CD14-positive monocyte (primary cell): Measurements from ENCODE around the gene TMEM174. TPM values are rescaled to one million over a fixed set of nuclear protein-coding genes. Genes with fewer than 3 reads are reported as not detected.

Source experiments
- DNase-seq, 3 donors: peaks; one replicate each; pipeline ENCODE4 v3.0.0-alpha.2; 2011 to 2022
- H2AFZ ChIP-seq: 2 replicates; pipeline ENCODE4 v1.6.0; 2012; ENCODE audit warnings: mild to moderate bottlenecking, low read depth, low read length, inconsistent platforms; ENCODE audit not compliant: insufficient read depth, poor library complexity, severe bottlenecking
- H3K27ac ChIP-seq, 2 donors: 1 replicate in 1 of 2; 2 replicates in 1 of 2; pipeline ENCODE4 v1.5.1; 2012 to 2013; ENCODE audit warnings: low read length in 2 of 2, control low read depth in 1 of 2, inconsistent platforms in 1 of 2, low read depth in 1 of 2, mild to moderate bottlenecking in 1 of 2
- H3K27me3 ChIP-seq, 2 donors: one replicate each; pipeline versions ENCODE4 v1.6.0 to v1.6.1; 2011 to 2013; ENCODE audit warnings: low read length in 2 of 2; ENCODE audit not compliant: control insufficient read depth in 2 of 2, insufficient read depth in 2 of 2
- H3K36me3 ChIP-seq, 2 donors: replicated peaks in 1 of 2; 1 replicate in 1 of 2; 2 replicates in 1 of 2; pipeline versions ENCODE4 v1.5.1 to v1.6.1; 2012 to 2013; ENCODE audit warnings: low read length in 2 of 2, control low read depth in 1 of 2, inconsistent platforms in 1 of 2, mild to moderate bottlenecking in 1 of 2; ENCODE audit not compliant: insufficient read depth in 2 of 2, control insufficient read depth in 1 of 2
- H3K4me1 ChIP-seq, 2 donors: 1 replicate in 1 of 2; 2 replicates in 1 of 2; pipeline versions ENCODE4 v1.5.1 to v1.6.1; 2012 to 2013; ENCODE audit warnings: low read length in 2 of 2, control low read depth in 1 of 2, inconsistent platforms in 1 of 2, mild to moderate bottlenecking in 1 of 2, moderate library complexity in 1 of 2; ENCODE audit not compliant: insufficient read depth in 2 of 2, control insufficient read depth in 1 of 2
- H3K4me2 ChIP-seq: replicated peaks from 2 replicates; pipeline ENCODE3; 2012; ENCODE audit warnings: low read length, moderate library complexity, mild to moderate bottlenecking; ENCODE audit not compliant: poor library complexity, severe bottlenecking; ENCODE audit errors: extremely low read depth
- H3K4me3 ChIP-seq, 3 experiments: fragments of 200-600 bp in 1 of 3; sonication (generic) in 1 of 3; replicated peaks in 1 of 3; 1 replicate in 2 of 3; 2 replicates in 1 of 3; pipeline ENCODE4 v1.5.1; 2011 to 2013; ENCODE audit warnings: low read length in 3 of 3, mild to moderate bottlenecking in 3 of 3, control low read depth in 2 of 3, low read depth in 2 of 3, inconsistent platforms in 1 of 3, moderate library complexity in 1 of 3
- H3K79me2 ChIP-seq: 2 replicates; pipeline ENCODE4 v1.6.0; 2012; ENCODE audit warnings: mild to moderate bottlenecking, control low read depth, inconsistent platforms, low read length, moderate library complexity; ENCODE audit not compliant: insufficient read depth
- H3K9ac ChIP-seq: 2 replicates; pipeline ENCODE4 v1.6.0; 2017; ENCODE audit warnings: low read length, mild to moderate bottlenecking; ENCODE audit not compliant: insufficient read depth, poor library complexity, severe bottlenecking
- H3K9me3 ChIP-seq, 2 donors: replicated peaks in 1 of 2; 1 replicate in 1 of 2; 2 replicates in 1 of 2; pipeline versions ENCODE4 v1.5.1 to v1.6.1; 2012 to 2013; ENCODE audit warnings: low read length in 2 of 2, control low read depth in 1 of 2; ENCODE audit not compliant: control insufficient read depth in 1 of 2, insufficient read depth in 1 of 2
- H4K20me1 ChIP-seq: 2 replicates; pipeline ENCODE4 v1.6.0; 2012; ENCODE audit warnings: mild to moderate bottlenecking, low read length, control low read depth, moderate library complexity; ENCODE audit not compliant: insufficient read depth
- H3K27ac Mint-ChIP-seq, 7 donors: one replicate each; pipeline ENCODE4 v1.8.0; 2020; ENCODE audit warnings: mild to moderate bottlenecking in 7 of 7, mixed read lengths in 7 of 7, moderate library complexity in 6 of 7, inconsistent platforms in 2 of 7
- H3K27me3 Mint-ChIP-seq, 3 donors: one replicate each; pipeline ENCODE4 v1.8.0; 2021 to 2022; ENCODE audit warnings: low read depth in 3 of 3, mild to moderate bottlenecking in 3 of 3, mixed read lengths in 3 of 3, moderate library complexity in 3 of 3, inconsistent platforms in 1 of 3
- H3K36me3 Mint-ChIP-seq, 2 donors: one replicate each; pipeline ENCODE4 v1.8.0; 2020; ENCODE audit warnings: mixed read lengths in 2 of 2, inconsistent platforms in 1 of 2, mild to moderate bottlenecking in 1 of 2
- H3K4me1 Mint-ChIP-seq: one replicate; pipeline ENCODE4 v1.8.0; 2020; ENCODE audit warnings: mild to moderate bottlenecking, mixed read lengths
- H3K4me3 Mint-ChIP-seq, 2 donors: one replicate each; pipeline ENCODE4 v1.8.0; 2020; ENCODE audit warnings: mild to moderate bottlenecking in 2 of 2, mixed read lengths in 2 of 2, moderate library complexity in 1 of 2
- H3K9me3 Mint-ChIP-seq, 7 donors: one replicate each; pipeline ENCODE4 v1.8.0; 2020 to 2022; ENCODE audit warnings: mixed read lengths in 7 of 7, mild to moderate bottlenecking in 6 of 7, moderate library complexity in 6 of 7, inconsistent platforms in 2 of 7
- WGBS: methylation state at CpG from one replicate; pipeline ENCODE4 v1.1.5; 2013; ENCODE audit warnings: missing lambda C conversion rate; ENCODE audit not compliant: insufficient coverage; 5-methylcytosine and 5-hydroxymethylcytosine counted together
- intact Hi-C, 2 donors: fragments of 100-400 bp; cut with micrococcal nuclease; formaldehyde crosslinking; loops; one replicate each; pipeline versions ENCODE4 v1.15.0 to v1.15.1; 2023
- polyA plus RNA-seq, 3 donors: library from polyadenylated mRNA; depleted of rRNA in 1 of 3; unstranded in 2 of 3; stranded (reverse) in 1 of 3; fragments of 300-500 nt in 2 of 3; fragments of >200 nt in 1 of 3; fragmentation: Illumina TruSeq in 2 of 3; gene quantifications; 1 replicate in 2 of 3; 2 replicates in 1 of 3; pipeline ENCODE4 v1.2.3, GENCODE V29; 2012 to 2021
- TF ChIP-seq, protein P1 (sequence below): fragments of 200-600 bp; IDR thresholded peaks from one replicate; pipeline ENCODE4 v1.8.0; 2022; ENCODE audit warnings: antibody characterized with exemption, mild to moderate bottlenecking

TMEM174 gene
- polyA plus RNA-seq, 3 donors = not detected

DNA sequence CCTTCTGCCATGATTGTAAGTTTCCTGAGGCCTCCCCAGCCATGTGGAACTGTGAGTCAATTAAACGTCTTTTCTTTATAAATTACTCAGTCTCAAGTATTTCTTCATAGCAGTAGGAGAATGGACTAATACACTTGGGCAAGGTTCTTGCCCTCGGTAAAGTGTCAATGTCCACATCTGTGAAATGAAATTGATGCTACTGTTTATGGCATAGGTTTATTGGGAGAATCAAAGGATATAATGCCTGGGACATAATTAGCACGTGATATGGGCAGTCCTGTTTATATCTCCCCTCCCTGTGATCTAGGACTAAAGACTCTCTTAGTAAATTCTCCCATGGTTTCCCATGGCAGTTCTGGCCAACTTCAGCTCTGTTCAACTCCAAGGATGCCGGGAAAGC is 19.4 kb downstream of the TMEM174 start:
- 100% methylated on average over 2 of the region's 4 CpGs for WGBS
- peaks cover 47 to 69% (median 59%) of the 10 kb centered on the region in 3 donors for H3K27me3 Mint-ChIP-seq
- no peaks in the 10 kb centered on the region for H3K4me1 Mint-ChIP-seq

DNA sequence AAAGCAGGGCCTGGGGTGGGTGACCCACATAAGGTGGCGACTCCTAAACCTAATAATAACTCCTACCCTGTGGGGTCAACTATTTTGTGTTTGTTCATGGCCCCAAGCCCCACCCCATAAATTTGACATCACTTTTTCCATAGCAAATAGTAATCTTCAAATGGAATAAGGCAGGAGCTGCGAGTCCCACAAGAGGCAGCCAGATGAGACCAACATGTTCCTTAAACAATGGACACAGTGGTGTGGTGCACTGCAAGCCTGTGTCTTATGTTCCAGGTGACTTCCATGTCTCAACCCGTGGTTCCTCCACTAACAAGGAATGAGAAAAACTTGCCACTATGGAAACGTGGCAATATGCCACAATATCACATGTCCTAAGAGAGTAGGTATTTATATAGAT is 20.6 kb downstream of the TMEM174 start:
- Histone ChIP-seq H3K9me3 (no peaks in the 10 kb centered on the region), H3K36me3 (no peaks in the 10 kb centered on the region), H3K4me1 (no peaks in the 10 kb centered on the region), H3K27ac (no peak overlapping the region), H3K27me3 (peaks cover 26 to 71% of the 10 kb centered on the region in 2 donors), H3K9ac (no peak overlapping the region), H4K20me1 (no peaks in the 10 kb centered on the region), H3K4me2 (no peak overlapping the region), H2AFZ (no peak overlapping the region), H3K4me3 (no peak overlapping the region), H3K79me2 (no peaks in the 10 kb centered on the region)
- intact Hi-C loops = no loop called here
- Mint-ChIP-seq H3K27ac (no peak overlapping the region), H3K36me3 (no peaks in the 10 kb centered on the region), H3K4me3 (no peak overlapping the region), H3K4me1 (no peaks in the 10 kb centered on the region), H3K27me3 (peaks cover 45 to 67% (median 55%) of the 10 kb centered on the region in 3 donors), H3K9me3 (peaks cover 0 to 6% (median 0%) of the 10 kb centered on the region in 7 donors)
- WGBS = 80% methylated on average over 1 of the region's 4 CpGs
- DNase-seq = no peak
- TF ChIP-seq, protein P1, sequence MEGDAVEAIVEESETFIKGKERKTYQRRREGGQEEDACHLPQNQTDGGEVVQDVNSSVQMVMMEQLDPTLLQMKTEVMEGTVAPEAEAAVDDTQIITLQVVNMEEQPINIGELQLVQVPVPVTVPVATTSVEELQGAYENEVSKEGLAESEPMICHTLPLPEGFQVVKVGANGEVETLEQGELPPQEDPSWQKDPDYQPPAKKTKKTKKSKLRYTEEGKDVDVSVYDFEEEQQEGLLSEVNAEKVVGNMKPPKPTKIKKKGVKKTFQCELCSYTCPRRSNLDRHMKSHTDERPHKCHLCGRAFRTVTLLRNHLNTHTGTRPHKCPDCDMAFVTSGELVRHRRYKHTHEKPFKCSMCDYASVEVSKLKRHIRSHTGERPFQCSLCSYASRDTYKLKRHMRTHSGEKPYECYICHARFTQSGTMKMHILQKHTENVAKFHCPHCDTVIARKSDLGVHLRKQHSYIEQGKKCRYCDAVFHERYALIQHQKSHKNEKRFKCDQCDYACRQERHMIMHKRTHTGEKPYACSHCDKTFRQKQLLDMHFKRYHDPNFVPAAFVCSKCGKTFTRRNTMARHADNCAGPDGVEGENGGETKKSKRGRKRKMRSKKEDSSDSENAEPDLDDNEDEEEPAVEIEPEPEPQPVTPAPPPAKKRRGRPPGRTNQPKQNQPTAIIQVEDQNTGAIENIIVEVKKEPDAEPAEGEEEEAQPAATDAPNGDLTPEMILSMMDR = no peak

More for the DNA sequence above, 19.4 kb downstream of the TMEM174 start:
- Histone ChIP-seq H4K20me1 (no peaks in the 10 kb centered on the region), H3K79me2 (no peaks in the 10 kb centered on the region), H3K36me3 (no peaks in the 10 kb centered on the region), H3K27me3 (peaks cover 30 to 72% of the 10 kb centered on the region in 2 donors), H3K9me3 (no peaks in the 10 kb centered on the region), H2AFZ (no peak overlapping the region), H3K4me3 (no peak overlapping the region), H3K9ac (no peak overlapping the region), H3K4me1 (no peaks in the 10 kb centered on the region), H3K27ac (no peak overlapping the region), H3K4me2 (no peak overlapping the region)
- no peak for DNase-seq
- no peak overlapping the region for H3K4me3 Mint-ChIP-seq
- no peak overlapping the region for H3K27ac Mint-ChIP-seq
- intact Hi-C loops = no loop called here
- peaks cover 0 to 4% (median 0%) of the 10 kb centered on the region in 7 donors for H3K9me3 Mint-ChIP-seq
- TF ChIP-seq, protein P1 = no peak
- no peaks in the 10 kb centered on the region for H3K36me3 Mint-ChIP-seq
